NCI-H526 (cell line): Measurements from ENCODE around the gene ZNF335.
A peak's percentile ranks its signal among the peaks of the same experiment; 100 is the strongest.
"Not testable (repeated sequence)": the region's sequence is repeated elsewhere in the genome, so short reads cannot be mapped to it uniquely, and the experiment has no call there.

Source experiments
- DNase-seq, 2 experiments: peaks; one replicate each; lab custom pipeline; 2025; lab: John Stamatoyannopoulos, UW

ZNF335 gene

GRCh38 chr20:46004187-46004586 is 32.2 kb upstream of the ZNF335 start:
- no peak for DNase-seq

- DNase-seq = no peak
Observed at GRCh38 chr20:46002008-46002407, 30.0 kb upstream of the ZNF335 start.

- no peak for DNase-seq
Observed at GRCh38 chr20:46001498-46001897, 29.5 kb upstream of the ZNF335 start.

- DNase-seq = peak in 1 of 2 experiments; percentile 47
Observed at GRCh38 chr20:46000262-46000996, 28.4 kb upstream of the ZNF335 start.

GRCh38 chr20:45999557-46000261 is 27.7 kb upstream of the ZNF335 start:
- DNase-seq = no peak

GRCh38 chr20:45998761-45999160 is 26.8 kb upstream of the ZNF335 start:
- no peak for DNase-seq

GRCh38 chr20:45998337-45998736 is 26.3 kb upstream of the ZNF335 start:
- DNase-seq = no peak

- no peak for DNase-seq
Observed at GRCh38 chr20:45997187-45997586, 25.2 kb upstream of the ZNF335 start.

GRCh38 chr20:45995495-45996097 is 23.6 kb upstream of the ZNF335 start:
- DNase-seq = peak; percentile 61 to 83

- no peak for DNase-seq
Observed at GRCh38 chr20:45994761-45995493, 22.9 kb upstream of the ZNF335 start.

GRCh38 chr20:45993197-45993951 is 21.4 kb upstream of the ZNF335 start:
- peak in 1 of 2 experiments; percentile 56 for DNase-seq

GRCh38 chr20:45991616-45992015 is 19.6 kb upstream of the ZNF335 start:
- no peak for DNase-seq

GRCh38 chr20:45988830-45989229 is 16.8 kb upstream of the ZNF335 start:
- not testable (repeated sequence) for DNase-seq

- peak in 1 of 2 experiments; percentile 86 for DNase-seq
Observed at GRCh38 chr20:45987108-45987780, 15.2 kb upstream of the ZNF335 start.

GRCh38 chr20:45985573-45985972 is 13.6 kb upstream of the ZNF335 start:
- DNase-seq = no peak

GRCh38 chr20:45983279-45983743 is 11.3 kb upstream of the ZNF335 start:
- DNase-seq = no peak

- no peak for DNase-seq
Observed at GRCh38 chr20:45981261-45981660, 9.3 kb upstream of the ZNF335 start.

- DNase-seq = no peak
Observed at GRCh38 chr20:45976086-45976485, 4.1 kb upstream of the ZNF335 start.

- no peak for DNase-seq
Observed at GRCh38 chr20:45975686-45976085, 3.7 kb upstream of the ZNF335 start.

GRCh38 chr20:45974896-45975565 is 3.0 kb upstream of the ZNF335 start:
- DNase-seq = no peak
